IMR-90 (cell line): ENCODE results near the gene SRRD. TPM values are rescaled to one million over a fixed set of nuclear protein-coding genes. Genes with fewer than 3 reads are reported as not detected.

Source experiments
- ATAC-seq: fragments of 200-7000 bp; cut with Tn5 transposase; 2 replicates; pipeline ENCODE4 v1.9.1; 2020; ENCODE audit warnings: low read depth, mild to moderate bottlenecking, moderate library complexity
- BruUV-seq: library from RNA; stranded (reverse); fragments of 400-500 nt; replicated peaks from 2 replicates; lab custom pipeline; 2021; lab: Mats Ljungman, UMichigan
- CTCF ChIA-PET: fragments of 300-600 bp; formaldehyde crosslinking; extraction: SDS; loops from one replicate; lab custom pipeline; 2021; ENCODE audit warnings: antibody characterized with exemption; lab: Yijun Ruan, JAX
- POLR2A ChIA-PET: fragments of 300-600 bp; sonication (Branson Sonifier 250); formaldehyde crosslinking; loops from one replicate; lab custom pipeline; 2022; ENCODE audit warnings: antibody characterized with exemption; ENCODE audit not compliant: unreplicated experiment; lab: Charles Lee
- DNase-seq: peaks from one replicate; pipeline ENCODE4 v3.0.0; 2013
- H2AFZ ChIP-seq: replicated peaks from 2 replicates; pipeline ENCODE3; 2013; ENCODE audit warnings: low read length, mild to moderate bottlenecking; ENCODE audit not compliant: poor library complexity
- H2AK5ac ChIP-seq: 2 replicates; pipeline ENCODE4 v1.6.1; 2013; ENCODE audit warnings: low read depth, low read length, inconsistent platforms
- H2AK9ac ChIP-seq: replicated peaks from 2 replicates; pipeline ENCODE3; 2013; ENCODE audit warnings: mild to moderate bottlenecking, low read depth, low read length, moderate library complexity; ENCODE audit not compliant: poor library complexity
- H2BK120ac ChIP-seq: 2 replicates; pipeline ENCODE4 v1.6.1; 2013; ENCODE audit warnings: low read depth, low read length, inconsistent platforms
- H2BK15ac ChIP-seq: 3 replicates; pipeline ENCODE4 v1.6.1; 2013; ENCODE audit warnings: low read depth, low read length, inconsistent platforms
- H2BK20ac ChIP-seq: 2 replicates; pipeline ENCODE4 v1.6.1; 2013; ENCODE audit warnings: low read depth, mild to moderate bottlenecking, inconsistent platforms, low read length, moderate library complexity
- H2BK5ac ChIP-seq: 2 replicates; pipeline ENCODE4 v1.6.1; 2013; ENCODE audit warnings: mild to moderate bottlenecking, low read depth, low read length, inconsistent platforms; ENCODE audit not compliant: poor library complexity, severe bottlenecking
- H3K14ac ChIP-seq: replicated peaks from 2 replicates; pipeline ENCODE4 v1.6.1; 2013; ENCODE audit warnings: low read depth, low read length, inconsistent platforms
- H3K18ac ChIP-seq: 2 replicates; pipeline ENCODE4 v1.6.1; 2013; ENCODE audit warnings: low read depth, low read length, control low read depth
- H3K23ac ChIP-seq: 2 replicates; pipeline ENCODE4 v1.6.1; 2013; ENCODE audit warnings: low read depth, low read length, inconsistent platforms
- H3K27ac ChIP-seq: 2 replicates; pipeline ENCODE4 v1.5.1; 2013; ENCODE audit warnings: mild to moderate bottlenecking, control low read depth, low read length; ENCODE audit not compliant: insufficient read depth
- H3K27me3 ChIP-seq: 2 replicates; pipeline ENCODE4 v1.6.1; 2013; ENCODE audit warnings: low read length; ENCODE audit not compliant: control insufficient read depth, insufficient read depth
- H3K36me3 ChIP-seq: 2 replicates; pipeline ENCODE4 v1.6.1; 2013; ENCODE audit warnings: low read length, mixed read lengths; ENCODE audit not compliant: control insufficient read depth, insufficient read depth
- H3K4ac ChIP-seq: 2 replicates; pipeline ENCODE4 v1.6.1; 2013; ENCODE audit warnings: low read depth, low read length, inconsistent platforms
- H3K4me1 ChIP-seq: 2 replicates; pipeline ENCODE4 v1.6.1; 2013; ENCODE audit warnings: low read length, mixed read lengths; ENCODE audit not compliant: control insufficient read depth, insufficient read depth
- H3K4me2 ChIP-seq: 2 replicates; pipeline ENCODE4 v1.6.1; 2013; ENCODE audit warnings: low read depth, mild to moderate bottlenecking, control low read depth, low read length, moderate library complexity
- H3K4me3 ChIP-seq: 2 replicates; pipeline ENCODE4 v1.5.1; 2013; ENCODE audit warnings: low read depth, mild to moderate bottlenecking, control low read depth, low read length, moderate library complexity; ENCODE audit not compliant: insufficient read depth
- H3K56ac ChIP-seq: 2 replicates; pipeline ENCODE4 v1.6.1; 2013; ENCODE audit warnings: low read length, inconsistent platforms; ENCODE audit not compliant: insufficient read depth; ENCODE audit errors: extremely low read depth
- H3K79me1 ChIP-seq, 2 experiments: 2 replicates each; pipeline ENCODE4 v1.6.1; 2013; ENCODE audit warnings: low read length in 2 of 2, inconsistent platforms in 1 of 2, low read depth in 1 of 2
- H3K9ac ChIP-seq: 2 replicates; pipeline ENCODE4 v1.6.1; 2013; ENCODE audit warnings: low read depth, low read length, control low read depth
- H3K9me1 ChIP-seq: 2 replicates; pipeline ENCODE4 v1.6.1; 2013; ENCODE audit warnings: low read length, inconsistent platforms; ENCODE audit not compliant: insufficient read depth
- H3K9me3 ChIP-seq: 2 replicates; pipeline ENCODE4 v1.6.1; 2013; ENCODE audit warnings: low read length; ENCODE audit not compliant: control insufficient read depth, insufficient read depth
- H4K20me1 ChIP-seq: 2 replicates; pipeline ENCODE4 v1.6.1; 2013; ENCODE audit warnings: low read length, inconsistent platforms; ENCODE audit not compliant: insufficient read depth
- H4K5ac ChIP-seq: 2 replicates; pipeline ENCODE4 v1.6.1; 2013; ENCODE audit warnings: mild to moderate bottlenecking, low read depth, low read length, control low read depth
- H4K8ac ChIP-seq, 2 experiments: 2 replicates each; pipeline ENCODE4 v1.6.1; 2013; ENCODE audit warnings: low read depth in 2 of 2, low read length in 2 of 2, control low read depth in 1 of 2, inconsistent platforms in 1 of 2
- H4K91ac ChIP-seq: 2 replicates; pipeline ENCODE4 v1.6.1; 2013; ENCODE audit warnings: low read depth, low read length, inconsistent platforms; ENCODE audit not compliant: insufficient read depth
- BHLHE40 ChIP-seq: fragments of 150-350 bp; IDR thresholded peaks from 2 replicates; pipeline ENCODE4 v1.6.1; 2016; ENCODE audit warnings: mild to moderate bottlenecking, low read depth, low read length
- CEBPB ChIP-seq: IDR thresholded peaks from 2 replicates; pipeline ENCODE4 v1.6.1; 2012; ENCODE audit warnings: low read depth, low read length, improper control_type of control experiment
- CHD1 ChIP-seq: IDR thresholded peaks from 2 replicates; pipeline ENCODE4 v1.6.1; 2012; ENCODE audit warnings: low read depth, low read length, improper control_type of control experiment
- FOS ChIP-seq: fragments of 150-350 bp; IDR thresholded peaks from 2 replicates; pipeline ENCODE4 v1.6.1; 2016; ENCODE audit warnings: low read depth, low read length
- MAFK ChIP-seq: IDR thresholded peaks from 2 replicates; pipeline ENCODE4 v1.6.1; 2012; ENCODE audit warnings: low read depth, low read length, improper control_type of control experiment
- MAZ ChIP-seq: IDR thresholded peaks from 2 replicates; pipeline ENCODE4 v1.6.1; 2012; ENCODE audit warnings: low read depth, mild to moderate bottlenecking, low read length, improper control_type of control experiment, moderate library complexity, borderline replicate concordance
- MXI1 ChIP-seq: IDR thresholded peaks from 2 replicates; pipeline ENCODE4 v1.6.1; 2012; ENCODE audit warnings: low read depth, mild to moderate bottlenecking, low read length, moderate library complexity, borderline replicate concordance
- NFE2L2 ChIP-seq: fragments of 150-350 bp; IDR thresholded peaks from 2 replicates; pipeline ENCODE4 v1.6.1; 2016; ENCODE audit warnings: low read depth, mild to moderate bottlenecking, low read length
- POLR2A ChIP-seq: IDR thresholded peaks from 2 replicates; pipeline ENCODE4 v1.6.1; 2012; ENCODE audit warnings: mild to moderate bottlenecking, low read depth, low read length
- RAD21 ChIP-seq: IDR thresholded peaks from 2 replicates; pipeline ENCODE4 v1.6.1; 2012; ENCODE audit warnings: low read length, improper control_type of control experiment
- RCOR1 ChIP-seq: IDR thresholded peaks from 2 replicates; pipeline ENCODE4 v1.6.1; 2012; ENCODE audit warnings: mild to moderate bottlenecking, low read length, improper control_type of control experiment; ENCODE audit not compliant: insufficient replicate concordance
- RFX5 ChIP-seq: IDR thresholded peaks from 2 replicates; pipeline ENCODE4 v1.8.0; 2012; ENCODE audit warnings: low read depth, mild to moderate bottlenecking, low read length, moderate library complexity
- SMC3 ChIP-seq: fragments of 150-350 bp; IDR thresholded peaks from 2 replicates; pipeline ENCODE4 v1.6.1; 2016; ENCODE audit warnings: low read depth, mild to moderate bottlenecking, antibody characterized with exemption, low read length, moderate library complexity
- WGBS, 2 experiments: methylation state at CpG; one replicate each; pipeline versions ENCODE4 v1.1.5 to v1.1.7; 2013; ENCODE audit warnings: missing lambda C conversion rate in 2 of 2; ENCODE audit not compliant: insufficient read length in 1 of 2; ENCODE audit errors: extremely low coverage in 2 of 2; 5-methylcytosine and 5-hydroxymethylcytosine counted together
- dilution Hi-C: fragments of 300-500 bp; cut with HindIII; formaldehyde crosslinking; loops from one replicate; pipeline ENCODE4 v1.14.3; 2018; ENCODE audit warnings: low sequenced_read_pairs; ENCODE audit not compliant: unreplicated experiment
- in situ Hi-C: fragments of 300-500 bp; cut with MboI; formaldehyde crosslinking; loops from 3 replicates; pipeline ENCODE4 v1.14.3; 2019; ENCODE audit warnings: low sequenced_read_pairs, inconsistent platforms, mixed read lengths
- intact Hi-C: fragments of 100-400 bp; cut with micrococcal nuclease; formaldehyde crosslinking; loops from 2 replicates; pipeline ENCODE4 v1.10.0; 2022
- polyA plus RNA-seq, 3 experiments: library from polyadenylated mRNA; depleted of rRNA; stranded (reverse); fragments of >200 nt; gene quantifications; 2 replicates each; pipeline ENCODE4 v1.2.3, GENCODE V29; 2012; ENCODE audit warnings: low replicate concordance in 1 of 3
- total RNA-seq: library from RNA; depleted of rRNA; stranded (reverse); fragments of >200 nt; gene quantifications from 2 replicates; pipeline ENCODE4 v1.2.3, GENCODE V29; 2012
- TF ChIP-seq, protein P1 (sequence below): fragments of 150-350 bp; IDR thresholded peaks from 2 replicates; pipeline ENCODE4 v1.6.1; 2017; ENCODE audit warnings: mild to moderate bottlenecking, antibody characterized with exemption, low read length, low read depth
- TF ChIP-seq, protein P2 (sequence below): conservative IDR thresholded peaks from 2 replicates; pipeline ENCODE4 v1.5.1; 2012; ENCODE audit warnings: mild to moderate bottlenecking, low read depth, low read length, improper control_type of control experiment
- TF ChIP-seq, protein P3 (sequence below): fragments of 150-350 bp; IDR thresholded peaks from 2 replicates; pipeline ENCODE4 v1.6.1; 2016; ENCODE audit warnings: low read depth, mild to moderate bottlenecking, low read length, moderate library complexity, borderline replicate concordance

Gene SRRD
- total and polyA plus RNA-seq, 2 of the 4 experiments (the other 2 are of a cell fraction) = 18.3 to 24.0 TPM

DNA sequence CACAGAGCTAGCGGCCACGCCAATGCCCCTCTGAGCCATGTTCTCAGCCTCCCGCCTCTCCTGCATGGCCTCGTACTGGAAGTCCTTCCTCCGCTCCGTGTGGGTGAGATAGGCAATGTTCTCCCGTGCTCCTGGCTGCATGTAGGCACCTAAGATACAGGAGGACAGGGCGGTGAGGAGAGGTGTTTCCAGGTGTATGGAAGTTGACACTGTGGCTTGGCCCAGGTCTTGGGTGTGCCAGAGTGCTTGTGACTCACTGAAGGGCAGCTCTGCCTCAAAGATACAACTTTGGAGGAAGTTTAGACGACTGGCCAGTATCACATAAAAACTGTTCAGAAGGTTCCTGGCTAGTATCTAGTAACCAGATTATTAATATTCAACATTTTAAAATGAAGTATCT lies 8.5 kb downstream of the SRRD start:
- no peak overlapping the region for H3K27ac ChIP-seq
- no peak overlapping the region for H3K18ac ChIP-seq
- ChIA-PET CTCF (no interaction called here), POLR2A (no interaction called here)
- no peaks in the 10 kb centered on the region for H3K9me3 ChIP-seq
- no peak for TF ChIP-seq MAZ
- no peak for TF ChIP-seq BHLHE40
- TF ChIP-seq NFE2L2 = no peak
- TF ChIP-seq FOS = no peak
- TF ChIP-seq POLR2A = no peak
- no peak for TF ChIP-seq RFX5
- no peak for TF ChIP-seq MAFK
- TF ChIP-seq, protein P1, sequence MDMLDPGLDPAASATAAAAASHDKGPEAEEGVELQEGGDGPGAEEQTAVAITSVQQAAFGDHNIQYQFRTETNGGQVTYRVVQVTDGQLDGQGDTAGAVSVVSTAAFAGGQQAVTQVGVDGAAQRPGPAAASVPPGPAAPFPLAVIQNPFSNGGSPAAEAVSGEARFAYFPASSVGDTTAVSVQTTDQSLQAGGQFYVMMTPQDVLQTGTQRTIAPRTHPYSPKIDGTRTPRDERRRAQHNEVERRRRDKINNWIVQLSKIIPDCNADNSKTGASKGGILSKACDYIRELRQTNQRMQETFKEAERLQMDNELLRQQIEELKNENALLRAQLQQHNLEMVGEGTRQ = no peak
- TF ChIP-seq MXI1 = no peak
- TF ChIP-seq CHD1 = no peak
- no peak for TF ChIP-seq RAD21
- TF ChIP-seq RCOR1 = no peak
- TF ChIP-seq CEBPB = no peak
- TF ChIP-seq, protein P2, sequence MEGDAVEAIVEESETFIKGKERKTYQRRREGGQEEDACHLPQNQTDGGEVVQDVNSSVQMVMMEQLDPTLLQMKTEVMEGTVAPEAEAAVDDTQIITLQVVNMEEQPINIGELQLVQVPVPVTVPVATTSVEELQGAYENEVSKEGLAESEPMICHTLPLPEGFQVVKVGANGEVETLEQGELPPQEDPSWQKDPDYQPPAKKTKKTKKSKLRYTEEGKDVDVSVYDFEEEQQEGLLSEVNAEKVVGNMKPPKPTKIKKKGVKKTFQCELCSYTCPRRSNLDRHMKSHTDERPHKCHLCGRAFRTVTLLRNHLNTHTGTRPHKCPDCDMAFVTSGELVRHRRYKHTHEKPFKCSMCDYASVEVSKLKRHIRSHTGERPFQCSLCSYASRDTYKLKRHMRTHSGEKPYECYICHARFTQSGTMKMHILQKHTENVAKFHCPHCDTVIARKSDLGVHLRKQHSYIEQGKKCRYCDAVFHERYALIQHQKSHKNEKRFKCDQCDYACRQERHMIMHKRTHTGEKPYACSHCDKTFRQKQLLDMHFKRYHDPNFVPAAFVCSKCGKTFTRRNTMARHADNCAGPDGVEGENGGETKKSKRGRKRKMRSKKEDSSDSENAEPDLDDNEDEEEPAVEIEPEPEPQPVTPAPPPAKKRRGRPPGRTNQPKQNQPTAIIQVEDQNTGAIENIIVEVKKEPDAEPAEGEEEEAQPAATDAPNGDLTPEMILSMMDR = no peak
- TF ChIP-seq, protein P3, sequence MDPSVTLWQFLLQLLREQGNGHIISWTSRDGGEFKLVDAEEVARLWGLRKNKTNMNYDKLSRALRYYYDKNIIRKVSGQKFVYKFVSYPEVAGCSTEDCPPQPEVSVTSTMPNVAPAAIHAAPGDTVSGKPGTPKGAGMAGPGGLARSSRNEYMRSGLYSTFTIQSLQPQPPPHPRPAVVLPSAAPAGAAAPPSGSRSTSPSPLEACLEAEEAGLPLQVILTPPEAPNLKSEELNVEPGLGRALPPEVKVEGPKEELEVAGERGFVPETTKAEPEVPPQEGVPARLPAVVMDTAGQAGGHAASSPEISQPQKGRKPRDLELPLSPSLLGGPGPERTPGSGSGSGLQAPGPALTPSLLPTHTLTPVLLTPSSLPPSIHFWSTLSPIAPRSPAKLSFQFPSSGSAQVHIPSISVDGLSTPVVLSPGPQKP = no peak
- TF ChIP-seq SMC3 = no peak
- H3K23ac ChIP-seq = no peak overlapping the region
- H3K27me3 ChIP-seq = no peaks in the 10 kb centered on the region
- no peak overlapping the region for H2BK15ac ChIP-seq
- H2AFZ ChIP-seq = no peak overlapping the region
- BruUV-seq = no TSS peak
- DNase-seq = no peak
- no peak overlapping the region for H4K5ac ChIP-seq
- no peak overlapping the region for H3K9ac ChIP-seq
- H3K4ac ChIP-seq = no peak overlapping the region
- H4K91ac ChIP-seq = no peak overlapping the region
- peaks cover 65% of the 10 kb centered on the region for H3K36me3 ChIP-seq
- in situ Hi-C loops (no loop called here), dilution Hi-C loops (no loop called here), intact Hi-C loops (no loop called here)
- no peak for ATAC-seq
- no peak overlapping the region for H2BK20ac ChIP-seq
- no peak overlapping the region for H3K4me3 ChIP-seq
- H3K4me2 ChIP-seq = no peak overlapping the region
- no peak overlapping the region for H2BK5ac ChIP-seq
- H3K14ac ChIP-seq = no peak overlapping the region
- no peak overlapping the region for H3K56ac ChIP-seq
- H4K20me1 ChIP-seq = no peaks in the 10 kb centered on the region; the same call in 1 of the 2 replicates
- H2BK120ac ChIP-seq = no peak overlapping the region
- H4K8ac ChIP-seq = no peak overlapping the region
- no peak overlapping the region for H2AK5ac ChIP-seq
- no CpG with 5 or more reads among the region's 9 CpGs for WGBS, 2 experiments
- no peaks in the 10 kb centered on the region for H3K9me1 ChIP-seq
- H2AK9ac ChIP-seq = no peak overlapping the region
- H3K79me1 ChIP-seq = peaks cover 4 to 37% of the 10 kb centered on the region in 2 experiments; a peak in 3 of 4 replicates
- H3K4me1 ChIP-seq = no peaks in the 10 kb centered on the region
